H4 (cell line): ENCODE results near the gene ZSCAN5B. TPM values are rescaled to one million over a fixed set of nuclear protein-coding genes. Genes with fewer than 3 reads are reported as not detected.

Experiments
- DNase-seq: peaks from one replicate; pipeline ENCODE4 v3.0.0-alpha.2; 2015; ENCODE audit warnings: low spot score
- total RNA-seq: library from RNA; depleted of rRNA; stranded (reverse); fragments of >200 nt; shearing (Covaris generic); gene quantifications from 2 replicates; pipeline ENCODE4 v1.2.3, GENCODE V29; 2014; rRNA removed

ZSCAN5B gene
- total RNA-seq, 1 experiment from 2014 or later: 0.04 TPM

GRCh38 chr19:56144831-56145230 lies 52.8 kb downstream of the ZSCAN5B start:
- DNase-seq: no peak

DNA sequence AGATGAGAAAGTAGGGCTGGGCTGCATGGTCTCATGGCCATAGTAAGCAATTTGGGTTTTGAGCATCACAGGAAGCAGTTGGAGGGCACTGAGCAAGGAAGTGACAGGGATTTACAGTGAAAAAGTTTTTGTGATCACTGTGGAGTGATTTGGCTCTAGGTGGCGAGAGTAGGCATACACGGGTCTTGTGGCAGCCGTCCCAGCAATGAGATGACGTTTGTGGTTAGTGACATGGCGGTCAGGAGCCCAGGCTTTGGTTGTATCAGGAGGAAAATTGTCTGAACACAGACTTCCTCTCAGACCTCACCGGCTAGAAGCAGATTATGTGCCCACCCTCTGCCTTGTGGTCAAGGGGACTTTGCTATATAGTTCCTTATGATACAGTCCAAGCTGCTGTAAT lies 53.2 kb downstream of the ZSCAN5B start:
- DNase-seq: peak; percentile 64

DNA sequence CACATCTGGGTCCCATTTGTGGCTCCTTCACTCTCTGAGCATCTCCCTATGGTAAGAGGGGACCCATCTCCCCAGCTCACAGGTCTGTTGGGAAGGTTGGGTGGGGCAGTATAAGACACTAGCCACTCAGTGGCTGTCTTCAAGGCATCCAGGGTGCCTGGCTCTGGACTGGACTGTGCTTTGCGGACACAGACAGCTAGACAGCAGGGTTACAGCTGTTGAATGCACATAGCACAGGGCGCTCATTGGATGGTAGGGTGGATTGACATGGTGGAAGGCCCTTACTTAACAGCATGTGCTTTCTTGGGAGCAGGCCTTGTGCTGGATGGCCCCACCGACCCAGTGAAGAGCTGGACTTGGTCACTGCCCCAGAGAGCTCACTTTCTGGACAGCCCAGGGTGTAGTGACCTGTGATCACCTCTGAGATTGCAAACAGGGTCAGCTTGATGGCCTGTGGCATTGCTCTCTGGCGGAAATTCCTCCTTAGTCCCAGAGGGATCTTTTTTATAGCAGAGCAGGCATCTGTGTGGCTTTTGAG lies 54.6 kb downstream of the ZSCAN5B start:
- DNase-seq: no peak

GRCh38 chr19:56142087-56142787 lies 55.3 kb downstream of the ZSCAN5B start:
- no peak for DNase-seq

GRCh38 chr19:56141417-56141993 lies 56.1 kb downstream of the ZSCAN5B start:
- no peak for DNase-seq

DNA sequence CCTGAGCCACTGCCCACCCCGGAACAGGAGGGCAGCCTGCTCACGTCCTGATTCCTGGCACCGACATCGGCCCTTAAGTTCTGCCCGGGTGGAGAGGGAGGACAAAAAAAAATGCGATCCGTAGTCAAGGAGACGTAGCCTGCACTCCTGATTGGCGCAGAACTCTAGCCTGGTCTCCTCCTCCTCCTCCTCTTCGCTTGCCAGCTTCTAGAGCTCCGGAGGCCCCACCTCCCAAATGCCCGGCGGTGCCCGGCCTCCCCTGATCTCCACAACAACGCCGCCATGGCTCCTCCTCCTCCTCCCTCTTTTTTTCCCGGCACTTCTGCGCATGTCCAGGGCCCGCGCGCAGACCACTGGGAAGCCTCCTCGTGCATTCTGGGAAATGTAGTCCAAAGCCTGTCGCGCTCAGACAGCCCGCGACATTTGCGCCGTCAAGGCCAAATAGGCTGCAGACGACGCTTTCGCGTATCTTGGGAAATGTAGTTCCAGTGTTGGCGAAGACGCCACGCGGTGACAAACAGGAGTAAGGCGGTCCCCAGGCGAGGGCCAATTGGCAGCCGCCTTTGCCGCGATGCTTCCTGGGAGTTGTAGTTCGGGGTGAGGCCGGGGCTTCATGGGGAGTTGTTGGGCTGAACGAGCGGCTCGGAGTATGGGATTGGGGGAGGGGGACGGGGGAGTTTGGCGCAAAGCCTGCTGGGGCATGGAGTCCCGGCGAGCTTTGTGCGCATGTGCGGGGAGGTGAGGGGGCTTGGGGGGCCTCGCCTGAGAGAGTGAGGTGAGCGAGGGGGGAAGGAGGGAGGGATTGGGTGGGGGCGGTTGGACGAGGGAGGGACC lies 56.8 kb downstream of the ZSCAN5B start, which contains the start of gene ZNF444:
TSS of gene ZNF444 (plus strand) at position 705 of the 834 bp plus-strand sequence. CDS start 5,625 bp downstream, outside the sequence.
- peak; percentile 100 for DNase-seq

DNA sequence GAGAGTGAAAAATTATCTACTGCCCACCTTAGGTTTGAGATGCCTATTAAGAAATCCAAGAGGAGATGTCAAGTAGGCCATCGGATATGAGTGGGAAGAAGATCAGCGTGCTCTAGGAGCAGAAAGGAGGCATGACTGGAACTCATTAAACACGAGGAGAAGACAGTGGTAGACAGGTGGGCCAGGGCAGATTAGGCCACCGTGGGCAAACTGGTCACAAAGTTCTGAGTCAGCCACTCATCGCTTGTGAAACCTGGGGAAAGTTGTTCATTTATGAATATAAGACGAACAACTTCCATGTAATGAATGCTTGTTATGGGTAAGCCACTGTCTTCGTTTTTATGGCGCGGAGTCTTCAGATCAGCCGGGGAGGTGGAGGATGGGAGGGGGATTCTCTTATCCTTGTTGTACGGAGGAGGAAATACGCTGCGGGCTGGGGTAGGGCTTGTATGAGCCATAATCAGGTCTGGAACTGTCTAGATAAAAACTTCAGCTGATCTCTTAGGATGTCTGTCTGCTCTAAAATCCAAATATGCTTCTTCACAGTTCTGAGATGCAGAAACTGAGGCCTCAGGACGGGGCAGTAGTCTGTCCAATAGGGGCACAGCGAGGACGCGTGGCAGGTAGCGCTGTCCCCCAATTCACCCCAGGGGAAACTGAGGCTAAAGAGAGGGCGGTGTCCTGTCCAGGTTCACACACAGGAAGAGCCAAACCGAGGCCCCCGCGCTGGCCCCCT lies 57.6 kb downstream of the ZSCAN5B start:
- no peak for DNase-seq

Other genes with a start within 250 kb of the ZSCAN5B start
- not detected in 2 replicates for gene NLRP8, start 250.0 kb downstream of the ZSCAN5B start, total RNA-seq
- gene NLRP5, start 211.0 kb downstream of the ZSCAN5B start, total RNA-seq: 0.12 and 1.3 TPM in 2 replicates
- 8.6 and 12.4 TPM in 2 replicates for gene ZNF787, start 76.5 kb downstream of the ZSCAN5B start, total RNA-seq
- gene ZNF444, start 56.5 kb downstream of the ZSCAN5B start, total RNA-seq: 9.4 and 13.8 TPM in 2 replicates
- 0.35 and 0.43 TPM in 2 replicates for gene GALP, start 21.8 kb downstream of the ZSCAN5B start, total RNA-seq
- not detected in 2 replicates for gene ZSCAN5C, start 4.5 kb upstream of the ZSCAN5B start, total RNA-seq
- gene EDDM13, start 75.0 kb upstream of the ZSCAN5B start, total RNA-seq: not detected in 2 replicates
- 7.0 and 12.7 TPM in 2 replicates for gene ZSCAN5A, start 117.1 kb upstream of the ZSCAN5B start, total RNA-seq
- gene ZNF582, start 195.8 kb upstream of the ZSCAN5B start, total RNA-seq: 6.8 and 8.8 TPM in 2 replicates
- 10.6 and 12.4 TPM in 2 replicates for gene ZNF583, start 206.5 kb upstream of the ZSCAN5B start, total RNA-seq